ENCODE measurements around the gene PIP5K1C.
"Not testable (repeated sequence)": the region's sequence is repeated elsewhere in the genome, so short reads cannot be mapped to it uniquely, and the experiment has no call there.

The PIP5K1C gene

GRCh38 chr19:3593156-3593555 lies 107.1 kb downstream of the PIP5K1C start:
- H3K27me3 ChIP-seq (ENCODE audit: insufficient read depth, low read length), result peaks cover 5% of the 10 kb centered on the region
- H3K4me1 ChIP-seq (ENCODE audit: insufficient read depth, low read length), result no peaks in the 10 kb centered on the region

GRCh38 chr19:3591876-3592613 lies 108.2 kb downstream of the PIP5K1C start:
- Histone ChIP-seq H3K9me3 (ENCODE audit: low read length) (peaks cover 7% of the 10 kb centered on the region), H3K27me3 (ENCODE audit: insufficient read depth, low read length) (peaks cover 5% of the 10 kb centered on the region), H3K4me3 (ENCODE audit: low read length) (no peak overlapping the region), H2AFZ (ENCODE audit: low read depth, low read length) (no peak overlapping the region), H3K4me1 (ENCODE audit: insufficient read depth, low read length) (no peaks in the 10 kb centered on the region), H3K36me3 (ENCODE audit: insufficient read depth, low read length) (no peaks in the 10 kb centered on the region)

More at GRCh38 chr19:3593156-3593555, 107.1 kb downstream of the PIP5K1C start:
- no peak overlapping the region for H3K4me3 ChIP-seq (ENCODE audit: low read length)
- H2AFZ ChIP-seq (ENCODE audit: low read depth, low read length), result no peak overlapping the region
- H3K9me3 ChIP-seq (ENCODE audit: low read length), result peaks cover 7% of the 10 kb centered on the region
- H3K36me3 ChIP-seq (ENCODE audit: insufficient read depth, low read length), result no peaks in the 10 kb centered on the region

- H3K36me3 ChIP-seq (ENCODE audit: insufficient read depth, low read length), result no peaks in the 10 kb centered on the region
- H3K4me3 ChIP-seq (ENCODE audit: low read length), result no peak overlapping the region
- no peak overlapping the region for H2AFZ ChIP-seq (ENCODE audit: low read depth, low read length)
- peaks cover 7% of the 10 kb centered on the region for H3K9me3 ChIP-seq (ENCODE audit: low read length)
- H3K4me1 ChIP-seq (ENCODE audit: insufficient read depth, low read length), result no peaks in the 10 kb centered on the region
- peaks cover 6% of the 10 kb centered on the region for H3K27me3 ChIP-seq (ENCODE audit: insufficient read depth, low read length)
Measured at GRCh38 chr19:3590991-3591659, 109.1 kb downstream of the PIP5K1C start.

GRCh38 chr19:3589949-3590348 lies 110.3 kb downstream of the PIP5K1C start:
- Histone ChIP-seq H3K27me3 (ENCODE audit: insufficient read depth, low read length) (peaks cover 16% of the 10 kb centered on the region), H2AFZ (ENCODE audit: low read depth, low read length) (no peak overlapping the region), H3K4me3 (ENCODE audit: low read length) (no peak overlapping the region), H3K4me1 (ENCODE audit: insufficient read depth, low read length) (no peaks in the 10 kb centered on the region), H3K36me3 (ENCODE audit: insufficient read depth, low read length) (no peaks in the 10 kb centered on the region), H3K9me3 (ENCODE audit: low read length) (peaks cover 7% of the 10 kb centered on the region)

GRCh38 chr19:3589439-3589838 lies 110.8 kb downstream of the PIP5K1C start:
- peaks cover 7% of the 10 kb centered on the region for H3K9me3 ChIP-seq (ENCODE audit: low read length)
- no peak overlapping the region for H2AFZ ChIP-seq (ENCODE audit: low read depth, low read length)
- H3K4me3 ChIP-seq (ENCODE audit: low read length), result no peak overlapping the region
- no peaks in the 10 kb centered on the region for H3K36me3 ChIP-seq (ENCODE audit: insufficient read depth, low read length)
- peaks cover 18% of the 10 kb centered on the region for H3K27me3 ChIP-seq (ENCODE audit: insufficient read depth, low read length)
- no peaks in the 10 kb centered on the region for H3K4me1 ChIP-seq (ENCODE audit: insufficient read depth, low read length)

- Histone ChIP-seq H3K36me3 (ENCODE audit: insufficient read depth, low read length) (no peaks in the 10 kb centered on the region), H3K27me3 (ENCODE audit: insufficient read depth, low read length) (peaks cover 20% of the 10 kb centered on the region), H3K4me1 (ENCODE audit: insufficient read depth, low read length) (no peaks in the 10 kb centered on the region), H2AFZ (ENCODE audit: low read depth, low read length) (no peak overlapping the region), H3K4me3 (ENCODE audit: low read length) (no peak overlapping the region), H3K9me3 (ENCODE audit: low read length) (peaks cover 7% of the 10 kb centered on the region)
Measured at GRCh38 chr19:3586707-3587346, 113.4 kb downstream of the PIP5K1C start.

- Histone ChIP-seq H2AFZ (ENCODE audit: low read depth, low read length) (no peak overlapping the region), H3K4me1 (ENCODE audit: insufficient read depth, low read length) (no peaks in the 10 kb centered on the region), H3K4me3 (ENCODE audit: low read length) (no peak overlapping the region), H3K9me3 (ENCODE audit: low read length) (peaks cover 3% of the 10 kb centered on the region), H3K27me3 (ENCODE audit: insufficient read depth, low read length) (peaks cover 20% of the 10 kb centered on the region), H3K36me3 (ENCODE audit: insufficient read depth, low read length) (no peaks in the 10 kb centered on the region)
Measured at GRCh38 chr19:3586127-3586626, 114.1 kb downstream of the PIP5K1C start.

GRCh38 chr19:3585301-3586126 lies 114.8 kb downstream of the PIP5K1C start, which contains the start of gene GIPC3:
Gene GIPC3, plus strand, starts transcription at chr19:3585478. Its CDS starts 120 bp downstream, at chr19:3585598.
- H3K9me3 ChIP-seq (ENCODE audit: low read length), result no peaks in the 10 kb centered on the region
- H3K36me3 ChIP-seq (ENCODE audit: insufficient read depth, low read length), result no peaks in the 10 kb centered on the region
- peaks cover 20% of the 10 kb centered on the region for H3K27me3 ChIP-seq (ENCODE audit: insufficient read depth, low read length)
- no peaks in the 10 kb centered on the region for H3K4me1 ChIP-seq (ENCODE audit: insufficient read depth, low read length)
- no peak within 1 kb of the TSS for H2AFZ ChIP-seq (ENCODE audit: low read depth, low read length)
- H3K4me3 ChIP-seq (ENCODE audit: low read length), result no peak within 1 kb of the TSS

- H3K4me1 ChIP-seq (ENCODE audit: insufficient read depth, low read length); H3K9me3 ChIP-seq (ENCODE audit: low read length); H3K4me3 ChIP-seq (ENCODE audit: low read length); H3K36me3 ChIP-seq (ENCODE audit: insufficient read depth, low read length); H2AFZ ChIP-seq (ENCODE audit: low read depth, low read length): not testable (repeated sequence)
- H3K27me3 ChIP-seq (ENCODE audit: insufficient read depth, low read length), result peaks cover 20% of the 10 kb centered on the region
Measured at GRCh38 chr19:3584036-3584802, 116.0 kb downstream of the PIP5K1C start.

GRCh38 chr19:3581792-3582191 lies 118.5 kb downstream of the PIP5K1C start:
- H3K36me3 ChIP-seq (ENCODE audit: insufficient read depth, low read length); H2AFZ ChIP-seq (ENCODE audit: low read depth, low read length); H3K4me3 ChIP-seq (ENCODE audit: low read length); H3K4me1 ChIP-seq (ENCODE audit: insufficient read depth, low read length); H3K9me3 ChIP-seq (ENCODE audit: low read length): not testable (repeated sequence)
- peaks cover 20% of the 10 kb centered on the region for H3K27me3 ChIP-seq (ENCODE audit: insufficient read depth, low read length)

Data from neuron (in vitro differentiated cells).